Stimulated activated CD4-positive, alpha-beta T cell treated with anti-CD3 and anti-CD28 coated beads, Interleukin-12 subunit alpha, Interleukin-12 subunit beta, amount 100 ng/mL, for 48 hours (primary cell): ENCODE results near the gene BLOC1S1.
A peak's percentile ranks its signal among the peaks of the same experiment; 100 is the strongest.

Source experiments
- DNase-seq, 3 donors: peaks; one replicate each; pipeline ENCODE4 v3.0.0-alpha.2; 2020; ENCODE audit warnings: low read depth in 2 of 3, low spot score in 1 of 3

The BLOC1S1 gene

DNA sequence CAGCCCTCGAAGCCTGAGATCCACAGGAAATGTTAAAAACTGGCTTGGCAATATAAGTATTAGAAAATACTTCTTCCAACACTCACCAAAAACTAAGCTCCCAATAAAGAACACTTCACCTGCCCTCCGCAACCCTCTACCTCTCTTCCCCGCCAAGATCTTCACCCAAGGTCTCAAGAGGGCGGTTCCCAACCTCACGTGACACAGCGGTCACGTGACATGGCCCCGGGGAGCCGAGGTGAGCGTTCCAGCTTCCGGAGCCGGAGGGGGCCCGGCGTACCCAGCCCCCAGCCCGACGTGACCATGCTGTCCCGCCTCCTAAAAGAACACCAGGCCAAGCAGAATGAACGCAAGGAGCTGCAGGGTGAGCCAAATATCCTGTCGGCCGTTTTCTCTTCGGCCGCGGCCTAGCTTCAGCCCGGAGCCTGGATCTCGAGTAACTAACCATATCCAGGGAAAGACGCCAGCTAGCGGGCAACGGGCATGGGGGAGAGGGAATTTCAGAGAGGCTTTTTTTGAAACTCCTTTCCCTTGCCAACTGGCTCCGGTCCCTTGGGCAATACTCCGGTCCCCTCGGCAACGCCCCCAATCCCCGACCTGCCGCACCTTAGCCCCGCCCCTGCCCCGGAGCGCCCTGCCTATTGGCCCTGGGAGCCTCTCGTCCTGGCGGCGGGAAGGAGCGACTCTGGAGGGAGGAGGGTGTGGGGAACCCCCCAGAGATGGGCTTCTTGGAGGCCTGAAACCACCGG, at the start of gene BLOC1S1:
Gene BLOC1S1, plus strand, starts transcription at position 214 of the 749 bp plus-strand sequence. Its CDS starts 6 bp downstream, at position 220.
- DNase-seq: peak; percentile 89 to 95 (median 91)

DNA sequence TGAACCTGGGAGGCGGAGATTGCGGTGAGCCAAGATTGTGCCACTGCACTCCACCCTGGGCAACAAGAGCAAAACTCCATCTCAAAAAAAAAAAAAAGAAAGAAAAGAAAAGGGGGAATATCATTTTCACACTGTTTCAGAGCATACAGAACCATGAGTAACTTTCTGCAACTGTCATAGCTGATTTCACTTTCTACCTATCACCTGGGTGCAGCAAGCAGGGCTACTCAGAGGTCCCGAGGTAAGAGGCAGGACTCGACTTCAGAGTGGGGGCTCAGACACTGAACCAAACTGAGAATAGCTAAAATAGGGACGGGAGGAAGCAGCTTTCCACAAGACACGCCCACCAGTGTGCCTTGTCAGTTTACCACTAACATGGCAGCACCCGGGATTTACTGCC, 49.3 kb upstream of the BLOC1S1 start:
- no peak for DNase-seq

DNA sequence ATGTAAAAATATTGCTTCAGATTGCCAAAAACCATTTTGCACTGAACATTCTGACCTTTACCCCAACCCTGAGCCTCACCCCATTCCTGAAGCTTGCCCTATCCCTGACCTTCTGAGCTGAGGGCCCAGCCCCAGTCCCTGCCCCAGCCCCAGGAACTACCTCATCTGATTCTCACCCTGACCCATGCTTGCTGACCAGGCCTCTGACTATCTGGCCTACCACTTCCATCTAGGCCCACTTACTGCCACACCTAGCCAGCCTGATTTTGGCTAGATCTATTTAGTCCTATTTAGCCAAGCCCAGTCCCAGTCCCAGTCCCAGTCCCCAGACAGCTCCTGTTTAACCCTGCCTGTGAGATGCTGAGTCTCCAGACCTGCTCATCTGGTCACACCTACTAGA, 45.6 kb upstream of the BLOC1S1 start:
- no peak for DNase-seq

DNA sequence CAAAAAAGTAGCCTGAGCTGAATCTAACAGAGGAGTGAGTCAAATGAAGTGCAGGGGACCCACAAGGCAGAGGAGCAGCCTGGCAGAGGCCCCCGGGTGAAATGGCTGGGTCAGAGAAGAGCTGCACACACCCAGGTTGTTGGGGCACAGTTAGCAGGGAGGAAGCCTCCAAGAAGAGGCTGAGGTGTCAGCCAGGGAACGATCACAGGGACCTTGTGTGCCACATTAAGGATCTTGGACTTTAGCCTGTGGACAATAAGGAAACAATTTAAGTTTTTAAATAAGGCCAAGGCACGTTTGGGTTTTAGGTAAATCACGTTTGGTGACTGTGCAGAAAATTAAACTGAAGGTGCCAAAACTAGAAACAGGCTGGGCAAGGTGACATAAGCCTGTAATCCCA, 44.1 kb upstream of the BLOC1S1 start:
- DNase-seq: no peak

DNA sequence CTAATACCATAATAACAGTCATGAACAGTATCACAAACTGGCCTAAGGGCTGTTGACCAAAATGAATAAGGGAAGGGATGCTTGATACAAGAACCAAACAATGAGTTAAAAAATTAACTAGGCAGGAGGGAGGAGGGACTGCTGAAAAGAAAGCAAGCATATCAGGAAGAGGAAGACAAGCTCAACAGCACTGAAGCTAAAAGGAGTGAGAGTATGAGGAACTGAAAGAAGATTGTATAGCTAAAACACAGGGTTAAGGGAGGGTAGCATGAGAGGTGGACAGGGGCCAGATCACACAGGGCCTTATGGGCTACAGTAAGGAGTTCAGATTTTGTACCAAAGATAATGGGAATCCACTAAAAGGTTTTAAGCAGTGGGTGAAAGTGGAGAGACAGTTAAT, 42.2 kb upstream of the BLOC1S1 start:
- DNase-seq: no peak

DNA sequence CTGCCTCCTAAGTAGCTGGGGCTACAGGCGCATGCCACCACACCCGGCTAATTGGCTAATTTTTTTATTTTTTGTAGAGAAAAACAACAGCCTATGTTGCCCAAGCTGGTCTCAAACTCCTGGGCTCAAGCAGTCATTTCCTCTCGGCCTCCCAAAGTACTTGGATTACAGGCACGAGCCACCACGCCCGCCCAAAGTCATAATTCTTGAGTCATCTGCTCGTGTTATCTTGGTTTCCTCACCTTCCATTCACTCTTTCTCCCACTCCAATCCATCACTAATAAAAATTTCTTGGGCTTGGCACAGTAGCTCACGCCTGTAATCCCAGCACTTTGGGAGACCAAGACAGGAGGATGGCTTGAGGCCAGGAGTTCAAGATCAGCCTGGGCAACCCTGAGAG, 40.2 kb upstream of the BLOC1S1 start:
- no peak for DNase-seq

DNA sequence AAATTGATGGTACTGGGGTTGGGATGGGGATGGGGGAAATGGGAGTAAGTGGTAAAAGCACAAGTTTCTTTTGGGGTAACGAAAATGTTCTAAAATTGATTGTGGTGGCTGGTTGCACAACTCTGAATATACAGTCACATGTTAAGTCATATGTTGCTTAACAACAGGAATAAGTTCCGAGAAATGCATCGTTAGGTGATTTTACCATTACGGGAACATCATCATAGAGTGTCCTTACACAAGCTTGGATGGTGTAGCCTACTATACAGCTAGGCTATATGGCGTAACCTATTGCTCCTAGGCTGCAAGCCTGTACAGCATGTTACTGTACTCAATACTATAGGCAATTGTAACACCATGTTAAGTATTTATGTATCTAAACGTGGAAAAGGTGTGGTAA, 39.1 kb upstream of the BLOC1S1 start:
- DNase-seq: no peak

DNA sequence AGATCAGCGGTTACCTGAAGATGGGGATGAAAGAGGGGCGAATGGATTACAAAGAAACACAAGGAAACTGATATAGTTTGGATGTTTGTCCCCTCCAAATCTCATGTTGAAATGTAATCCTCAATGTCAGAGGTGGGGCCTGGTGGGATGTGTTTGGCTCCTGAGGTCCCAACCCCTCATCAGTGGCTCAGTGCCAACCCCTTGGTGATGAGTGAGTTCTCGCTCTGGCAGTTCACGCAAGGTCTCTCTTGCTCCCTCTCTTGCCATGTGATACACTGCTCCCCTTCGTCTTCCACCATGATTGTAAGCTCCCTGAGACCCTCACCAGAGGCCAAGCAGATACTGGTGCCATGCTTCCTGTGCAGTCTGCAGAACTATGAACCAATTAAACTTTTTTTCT, 36.2 kb upstream of the BLOC1S1 start:
- no peak for DNase-seq

DNA sequence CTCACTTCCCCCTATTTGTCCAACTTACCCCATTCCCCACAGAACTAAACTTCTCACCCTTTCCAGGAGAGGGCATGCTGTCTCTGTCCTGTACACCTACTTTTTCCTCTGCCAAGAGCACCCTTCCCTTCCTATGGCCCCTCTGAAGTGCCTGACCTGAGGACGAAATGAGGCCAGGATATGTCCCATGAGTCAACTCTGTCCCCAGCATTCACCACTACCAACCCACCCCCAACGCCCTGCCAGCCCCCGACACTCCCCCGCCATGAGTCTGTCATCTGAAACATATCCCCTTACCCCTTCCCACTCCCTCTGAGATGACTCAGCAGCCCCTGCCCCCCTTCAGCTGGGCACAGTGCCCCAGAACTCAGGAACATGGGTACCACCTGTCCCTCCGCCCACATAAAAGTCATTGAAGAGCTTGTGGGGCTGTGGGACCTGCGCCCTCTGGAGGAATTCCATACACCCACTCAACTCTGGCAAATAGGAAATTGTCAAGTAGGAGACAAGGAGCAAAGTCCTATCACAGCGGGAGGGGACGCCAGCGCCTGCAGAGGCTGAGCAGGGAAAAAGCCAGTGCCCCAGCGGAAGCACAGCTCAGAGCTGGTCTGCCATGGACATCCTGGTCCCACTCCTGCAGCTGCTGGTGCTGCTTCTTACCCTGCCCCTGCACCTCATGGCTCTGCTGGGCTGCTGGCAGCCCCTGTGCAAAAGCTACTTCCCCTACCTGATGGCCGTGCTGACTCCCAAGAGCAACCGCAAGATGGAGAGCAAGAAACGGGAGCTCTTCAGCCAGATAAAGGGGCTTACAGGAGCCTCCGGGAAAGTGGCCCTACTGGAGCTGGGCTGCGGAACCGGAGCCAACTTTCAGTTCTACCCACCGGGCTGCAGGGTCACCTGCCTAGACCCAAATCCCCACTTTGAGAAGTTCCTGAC, 34.4 kb upstream of the BLOC1S1 start:
- DNase-seq: no peak

DNA sequence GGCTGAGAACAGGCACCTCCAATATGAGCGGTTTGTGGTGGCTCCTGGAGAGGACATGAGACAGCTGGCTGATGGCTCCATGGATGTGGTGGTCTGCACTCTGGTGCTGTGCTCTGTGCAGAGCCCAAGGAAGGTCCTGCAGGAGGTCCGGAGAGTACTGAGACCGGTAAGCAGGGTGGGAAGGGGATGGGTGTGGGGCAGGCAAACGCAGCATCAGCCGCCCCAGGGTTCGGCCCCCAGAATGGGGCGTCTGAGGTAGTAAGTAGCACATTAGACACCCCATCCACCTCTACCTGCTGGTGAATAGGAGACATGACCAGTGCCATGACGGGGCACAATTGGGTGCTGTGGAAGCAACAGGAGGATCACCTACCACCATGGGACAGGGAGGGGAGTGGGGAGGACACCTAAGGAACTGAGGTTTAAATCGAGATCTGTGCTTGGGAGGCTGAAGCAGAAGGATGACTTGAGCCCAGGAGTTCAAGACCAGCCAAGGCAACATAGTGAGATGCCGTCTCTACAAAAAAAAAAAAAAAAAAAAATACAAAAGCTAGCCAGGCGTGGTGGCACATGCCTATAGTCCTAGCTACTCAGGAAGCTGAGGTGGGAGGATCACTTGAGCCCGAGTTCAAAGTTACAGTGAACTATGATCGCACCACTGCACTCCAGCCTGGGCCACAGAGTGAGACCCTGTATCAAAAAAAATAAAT, 33.6 kb upstream of the BLOC1S1 start:
- DNase-seq: no peak

DNA sequence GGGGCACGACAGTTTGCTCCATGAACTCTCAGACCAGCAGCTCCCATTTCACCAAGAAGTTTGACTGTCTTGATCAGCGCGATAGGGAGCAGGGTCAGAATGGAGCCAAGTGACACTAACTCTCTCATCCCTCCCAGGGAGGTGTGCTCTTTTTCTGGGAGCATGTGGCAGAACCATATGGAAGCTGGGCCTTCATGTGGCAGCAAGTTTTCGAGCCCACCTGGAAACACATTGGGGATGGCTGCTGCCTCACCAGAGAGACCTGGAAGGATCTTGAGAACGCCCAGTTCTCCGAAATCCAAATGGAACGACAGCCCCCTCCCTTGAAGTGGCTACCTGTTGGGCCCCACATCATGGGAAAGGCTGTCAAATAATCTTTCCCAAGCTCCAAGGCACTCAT, 32.2 kb upstream of the BLOC1S1 start:
- DNase-seq: no peak

DNA sequence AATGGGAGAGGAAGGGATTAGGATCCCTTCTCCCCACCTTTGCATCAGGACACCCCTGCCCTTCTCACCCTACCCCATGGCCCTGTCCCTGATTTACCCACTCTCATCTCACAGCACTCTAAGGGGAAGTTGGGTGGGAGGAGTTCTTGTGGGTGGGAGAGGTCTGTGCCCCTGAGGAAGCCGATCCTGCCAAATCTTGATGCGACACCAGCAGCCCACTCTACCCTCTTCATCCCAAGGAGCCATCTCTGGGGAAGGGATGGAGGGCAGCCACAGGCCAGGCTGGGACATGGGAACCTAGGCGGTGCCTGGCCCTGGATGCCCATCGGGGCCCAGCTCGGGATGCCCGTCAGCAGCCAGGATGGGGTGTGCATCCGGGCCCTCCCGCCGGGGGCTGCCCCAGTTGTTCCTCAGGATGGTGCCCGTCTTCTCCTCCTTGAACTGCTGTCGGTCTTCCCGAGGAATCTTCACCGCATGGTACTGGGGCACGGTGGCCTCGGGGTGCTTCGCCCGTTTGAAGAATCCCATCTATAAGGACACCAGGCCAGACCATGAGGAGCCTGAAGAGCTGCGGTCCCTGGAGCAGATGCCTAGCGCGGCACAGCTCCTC, 31.0 kb upstream of the BLOC1S1 start:
- DNase-seq: no peak

DNA sequence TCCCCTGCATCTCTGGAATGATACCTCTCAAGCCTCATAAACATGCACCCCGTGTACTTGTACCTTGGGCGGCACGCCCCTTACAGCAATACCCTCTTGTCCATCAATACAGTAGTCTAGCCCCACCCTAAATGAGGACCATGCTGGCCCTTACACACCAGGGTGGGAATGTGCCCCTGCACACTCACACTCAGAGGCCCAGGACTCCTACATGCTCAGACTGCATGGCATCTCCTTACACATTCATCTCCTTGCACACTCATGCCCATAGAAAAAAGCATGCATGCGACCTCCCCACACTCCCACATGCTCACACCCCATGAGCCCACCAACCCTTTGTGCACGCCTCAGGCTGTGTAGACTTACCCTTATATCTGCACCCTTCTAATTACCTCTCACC, 30.2 kb upstream of the BLOC1S1 start:
- no peak for DNase-seq

DNA sequence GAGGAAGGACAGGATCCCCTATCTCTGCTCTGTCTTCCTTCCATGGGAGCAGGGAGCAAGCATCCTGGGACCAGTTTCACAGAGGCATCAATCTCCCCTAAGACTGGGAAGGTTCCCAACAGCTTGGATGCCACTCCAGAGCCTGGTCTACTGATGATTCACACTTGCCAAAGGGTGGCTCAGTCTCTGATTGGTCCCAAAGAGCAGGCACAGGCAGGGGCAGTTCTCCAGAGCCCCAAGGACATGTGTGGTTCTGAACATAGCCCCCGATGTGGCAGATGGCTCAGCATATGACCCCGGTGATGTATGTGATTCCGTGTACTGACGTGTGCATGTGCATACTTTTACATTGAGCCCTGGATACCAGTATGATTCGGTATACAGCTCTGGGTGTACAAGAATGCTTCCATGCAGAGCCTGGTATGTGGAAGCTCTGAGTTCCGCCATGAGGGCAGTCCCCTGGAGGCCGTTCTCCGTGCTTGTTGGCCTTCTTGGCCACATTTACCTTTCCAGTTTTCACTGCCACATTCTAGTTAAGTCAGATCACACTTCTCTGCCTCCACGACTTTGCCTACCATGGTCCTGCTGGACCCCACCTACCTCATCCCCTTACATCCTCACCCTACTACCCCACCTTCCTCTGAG, 29.4 kb upstream of the BLOC1S1 start:
- DNase-seq: no peak

DNA sequence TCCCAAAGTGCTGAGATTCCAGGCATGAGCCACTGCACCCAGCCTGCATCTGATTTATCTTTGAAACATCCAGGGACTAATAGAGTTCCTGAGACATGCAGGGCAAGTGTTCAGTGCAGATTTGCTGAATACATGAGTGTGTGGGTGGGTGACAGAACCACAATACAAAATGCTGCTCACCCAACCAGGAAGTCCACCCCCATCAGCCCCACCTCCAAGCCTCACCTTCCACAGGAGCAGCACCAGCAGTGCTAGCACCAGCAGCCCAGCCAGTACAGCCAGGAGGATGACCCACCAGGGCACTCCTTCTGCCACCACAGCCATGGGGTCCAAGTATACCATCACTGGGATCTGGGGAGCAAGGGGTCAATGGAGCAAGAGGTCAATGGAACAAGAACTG, 28.1 kb upstream of the BLOC1S1 start:
- DNase-seq: peak; percentile 12 to 33 (median 27)

DNA sequence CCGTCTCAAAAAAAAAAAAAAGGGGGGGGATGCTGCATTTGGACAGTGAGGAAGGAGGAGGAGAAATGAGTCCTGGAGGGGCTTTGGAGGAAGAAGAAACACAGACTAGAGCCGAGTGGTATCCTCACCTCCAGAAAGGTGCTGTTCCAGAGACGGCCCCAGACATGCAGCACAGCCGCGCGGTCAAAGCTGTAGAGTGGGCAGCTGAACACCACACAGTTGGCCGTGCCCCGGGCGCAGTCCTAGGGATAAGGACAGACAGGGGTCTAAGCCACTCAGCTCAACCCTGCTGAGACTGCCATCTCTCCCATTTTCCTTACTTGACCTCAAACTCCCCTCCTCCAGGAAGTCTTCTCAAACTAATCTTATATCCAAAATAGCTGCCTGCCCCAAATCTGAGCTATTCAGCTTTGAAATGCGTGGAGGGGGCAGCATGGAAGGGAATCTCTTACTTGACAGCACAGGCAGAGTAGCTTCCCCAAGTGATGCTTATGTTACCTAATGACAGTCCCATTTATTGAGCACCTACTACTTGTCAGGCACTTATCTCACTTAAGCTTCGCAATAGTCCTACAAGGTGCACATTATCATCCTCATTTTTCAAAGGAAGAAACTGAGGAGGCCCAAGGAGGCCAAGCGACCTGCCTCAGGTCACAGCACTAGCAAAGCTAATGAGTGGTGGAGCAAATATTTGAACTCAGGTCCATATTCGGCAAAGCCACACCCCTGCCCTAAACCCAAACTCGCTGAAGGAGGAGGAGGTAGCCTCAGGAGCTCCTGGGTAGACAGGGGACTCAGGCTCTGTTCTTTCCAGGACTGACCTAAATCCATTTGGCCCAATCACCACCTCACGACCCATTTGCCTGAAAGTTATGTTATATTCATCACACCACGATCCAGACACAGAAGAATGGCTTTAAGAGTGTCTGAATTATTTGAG, 26.9 kb upstream of the BLOC1S1 start:
- no peak for DNase-seq

DNA sequence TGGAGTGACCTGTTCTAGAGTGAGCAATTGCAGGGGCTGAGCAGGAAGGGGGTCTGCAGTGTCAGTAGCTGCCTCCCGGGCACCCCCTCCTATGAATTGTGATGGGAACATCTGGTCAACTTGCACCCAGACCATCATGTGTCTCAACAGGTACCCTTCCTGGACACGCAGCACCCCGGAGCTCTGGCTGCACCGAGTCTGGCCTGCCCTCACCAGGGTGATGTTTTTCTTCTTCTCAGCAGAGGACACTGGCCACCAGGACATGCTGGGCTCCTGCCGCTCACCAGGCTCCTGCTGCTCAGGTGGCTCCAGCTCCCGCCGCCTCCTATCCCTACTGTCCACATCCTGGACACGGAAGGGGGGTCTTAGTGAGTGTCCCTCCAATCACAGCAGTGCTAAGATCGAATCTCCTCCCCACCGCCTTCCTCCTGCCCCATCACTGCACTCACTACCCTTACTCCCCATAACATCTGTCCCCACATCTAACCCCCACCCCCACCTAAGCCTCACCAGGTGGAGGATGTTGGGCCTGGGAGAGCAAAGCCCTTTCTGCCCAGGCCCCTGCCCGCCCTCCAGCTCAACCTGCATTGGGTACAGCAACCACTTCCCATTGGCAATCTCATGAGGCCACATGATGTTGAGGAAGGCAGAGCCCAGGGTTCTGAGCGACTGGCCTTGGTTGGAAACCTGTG, 23.1 kb upstream of the BLOC1S1 start:
- DNase-seq: no peak

DNA sequence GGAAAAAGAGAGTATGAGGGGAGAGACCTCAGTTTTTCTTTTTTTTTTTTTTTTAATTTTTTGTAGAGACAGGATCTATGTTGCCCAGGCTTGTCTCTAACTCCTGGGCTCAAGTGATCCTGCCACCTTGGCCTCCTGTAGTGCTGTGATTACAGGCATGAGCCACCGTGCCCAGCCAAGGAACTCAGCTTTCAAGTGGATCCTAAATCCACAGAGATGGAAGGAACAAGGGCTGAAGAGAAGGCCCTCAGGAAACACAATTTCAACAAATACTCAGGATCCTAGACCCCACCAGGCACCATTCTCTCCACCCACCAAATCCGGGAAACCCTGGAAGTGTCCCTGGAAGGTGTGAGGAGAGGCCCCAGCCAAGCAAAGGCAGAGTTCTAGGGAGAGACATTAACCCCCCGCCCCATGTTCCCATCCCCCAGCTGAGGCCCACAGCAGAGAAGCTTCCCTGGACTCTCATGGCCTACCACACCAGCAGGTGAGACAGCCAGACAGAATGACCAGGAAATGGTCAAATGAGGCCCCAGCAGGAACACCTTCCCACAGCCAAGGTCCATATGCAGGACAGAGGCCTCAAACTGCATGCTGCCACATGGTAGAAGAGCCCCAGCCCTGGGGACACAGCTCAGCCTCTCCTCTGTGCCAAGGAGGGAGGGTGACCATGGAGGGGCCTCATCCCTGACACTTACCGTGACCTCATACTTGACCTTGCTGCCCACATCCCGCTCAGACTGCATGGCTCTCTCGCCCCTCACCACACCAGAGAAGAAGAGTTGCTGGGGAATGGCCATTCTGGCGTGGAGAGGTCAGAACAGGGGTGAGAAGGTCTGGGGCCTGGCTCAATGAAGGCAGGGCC, 22.3 kb upstream of the BLOC1S1 start:
- no peak for DNase-seq
